ENCODE data around the gene SOX5. TPM values are rescaled to one million over a fixed set of nuclear protein-coding genes. Genes with fewer than 3 reads are reported as not detected.
"Not testable (repeated sequence)": the region's sequence is repeated elsewhere in the genome, so short reads cannot be mapped to it uniquely, and the experiment has no call there.

The SOX5 gene
- polyA plus RNA-seq, 3 donors, result 5.5 to 7.2 (median 5.8) TPM

DNA sequence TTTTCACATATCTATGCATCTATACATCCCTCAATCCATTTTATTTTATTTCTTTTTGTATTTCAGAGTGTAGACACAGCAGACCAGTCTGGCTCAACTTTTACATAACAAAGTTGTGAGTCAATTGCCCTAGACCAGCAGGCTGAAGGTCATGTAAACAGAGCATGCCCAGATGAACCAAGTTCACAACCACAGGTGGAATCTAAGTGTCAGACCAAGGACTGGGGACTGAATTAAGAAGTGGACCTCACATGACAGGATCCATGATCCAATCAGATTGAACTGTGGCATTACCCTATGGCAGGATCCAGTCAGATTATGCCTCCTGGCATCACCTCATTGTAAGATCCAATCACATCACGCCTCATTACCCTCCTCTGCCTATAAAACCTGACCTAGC, 455.8 kb downstream of the SOX5 start:
- DNase-seq, result no peak

DNA sequence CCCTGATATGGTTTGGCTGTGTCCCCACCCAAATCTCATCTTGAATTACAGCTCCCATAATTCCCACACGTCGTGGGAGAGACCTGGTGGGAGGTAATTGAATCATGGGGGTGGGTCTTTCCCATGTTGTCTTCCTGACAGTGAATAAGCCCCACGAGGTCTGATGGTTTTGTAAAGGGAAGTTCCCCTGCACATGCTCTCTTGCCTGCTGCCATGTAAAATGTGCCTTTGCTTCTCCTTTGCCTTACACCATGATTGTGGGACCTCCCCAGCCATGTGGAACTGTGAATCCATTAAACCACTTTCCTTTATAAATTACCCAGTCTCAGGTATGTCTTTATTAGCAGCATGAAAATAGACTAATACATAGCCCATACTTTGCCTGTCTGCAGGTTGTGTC, 458.4 kb downstream of the SOX5 start:
- DNase-seq, result not testable (repeated sequence)

DNA sequence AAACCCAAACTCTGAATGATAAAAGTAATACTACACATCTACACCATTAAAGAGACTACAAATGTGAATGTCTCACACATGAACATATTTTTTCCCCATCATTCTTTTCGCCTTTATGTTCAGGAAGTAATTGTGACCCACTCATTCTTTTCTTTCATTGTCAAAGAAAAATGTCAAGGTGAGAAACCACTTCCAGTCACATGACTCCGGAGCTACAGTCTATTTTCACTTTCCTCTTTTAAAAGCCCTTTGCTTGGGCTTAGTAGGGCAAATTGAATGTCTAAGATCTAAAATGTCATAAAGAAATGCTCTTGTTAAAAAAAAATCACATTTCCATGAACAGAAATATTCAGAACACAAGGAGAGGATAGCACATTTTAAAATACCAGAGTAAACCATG, 461.3 kb downstream of the SOX5 start:
- no peak for DNase-seq

DNA sequence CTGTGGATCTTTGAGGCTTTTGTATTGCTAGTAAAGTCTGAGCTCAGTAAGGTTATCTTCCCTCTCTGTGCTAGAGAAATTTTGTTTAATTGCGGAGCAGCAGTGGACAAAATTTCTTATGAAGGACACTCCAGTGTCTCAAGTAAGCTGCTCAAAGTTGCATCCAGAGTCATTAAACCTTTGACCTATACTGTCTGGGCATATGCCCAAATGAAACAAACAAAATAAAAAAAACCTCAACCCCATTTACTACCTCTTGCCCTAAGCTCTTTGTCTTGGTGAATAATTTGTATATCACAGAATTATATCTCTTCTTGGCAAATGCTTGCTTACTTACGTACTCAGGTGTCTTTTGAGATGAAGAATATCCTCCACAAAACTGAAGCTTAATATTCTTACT, 465.2 kb downstream of the SOX5 start:
- no peak for DNase-seq

DNA sequence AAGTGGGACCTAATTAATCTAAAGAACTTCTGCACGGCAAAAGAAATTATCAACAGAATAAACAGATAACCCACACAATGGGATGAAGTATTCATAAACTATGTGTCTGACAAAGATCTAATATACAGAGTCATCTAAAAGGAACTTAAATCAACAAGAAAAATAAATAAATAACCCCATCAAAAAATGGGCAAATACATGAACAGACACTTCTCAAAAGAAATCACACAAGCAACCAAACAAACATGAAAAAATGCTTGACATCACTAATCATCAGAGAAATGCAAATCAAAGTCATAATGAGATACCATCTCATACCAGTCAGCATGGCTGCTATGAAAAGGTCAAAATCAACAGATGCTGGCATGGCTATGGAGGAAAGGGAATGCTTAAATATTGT, 466.9 kb downstream of the SOX5 start:
- DNase-seq, result no peak
